ENCODE data around the gene RAC3.

RAC3 gene

GRCh38 chr17:81999976-82000802 lies 31.3 kb upstream of the RAC3 start:
- DNase-seq = no peak

- DNase-seq = no peak
Observed at GRCh38 chr17:82000803-82001570, 30.5 kb upstream of the RAC3 start.

GRCh38 chr17:82001571-82002056 lies 29.9 kb upstream of the RAC3 start:
- no peak for DNase-seq

- no peak for DNase-seq
Observed at GRCh38 chr17:82003411-82004381, 27.8 kb upstream of the RAC3 start.

GRCh38 chr17:82004517-82005455 lies 26.7 kb upstream of the RAC3 start:
- DNase-seq = no peak

- DNase-seq = no peak
Observed at GRCh38 chr17:82005701-82006348, 25.7 kb upstream of the RAC3 start.

- DNase-seq = no peak
Observed at GRCh38 chr17:82006468-82007227, 24.8 kb upstream of the RAC3 start.

- no peak for DNase-seq
Observed at GRCh38 chr17:82007228-82007494, 24.3 kb upstream of the RAC3 start.

- DNase-seq = no peak
Observed at GRCh38 chr17:82007495-82008257, 23.8 kb upstream of the RAC3 start.

- DNase-seq = no peak
Observed at GRCh38 chr17:82008258-82008940, 23.1 kb upstream of the RAC3 start.

GRCh38 chr17:82008941-82009405 lies 22.5 kb upstream of the RAC3 start:
- no peak for DNase-seq

GRCh38 chr17:82009413-82009812 lies 22.1 kb upstream of the RAC3 start:
- no peak for DNase-seq

GRCh38 chr17:82010575-82011525 lies 20.6 kb upstream of the RAC3 start:
- DNase-seq = no peak

GRCh38 chr17:82011617-82012187 lies 19.8 kb upstream of the RAC3 start:
- DNase-seq = no peak

GRCh38 chr17:82012261-82012639 lies 19.2 kb upstream of the RAC3 start:
- DNase-seq = no peak

- no peak for DNase-seq
Observed at GRCh38 chr17:82012640-82013295, 18.7 kb upstream of the RAC3 start.

- no peak for DNase-seq
Observed at GRCh38 chr17:82013341-82013740, 18.1 kb upstream of the RAC3 start.

Measured in NCI-H748 treated with DMSO at 0.1 percent for 48 hours (cell line).